Osteoblast (primary cell): ENCODE measurements around the gene DOLK. TPM values are rescaled to one million over a fixed set of nuclear protein-coding genes. Genes with fewer than 3 reads are reported as not detected.

Experiments
- DNase-seq: peaks from one replicate; pipeline ENCODE4 v3.0.0; 2011; ENCODE audit warnings: low spot score, mixed read lengths; ENCODE audit not compliant: insufficient read length; ENCODE audit errors: missing footprints
- H2AFZ ChIP-seq: 2 replicates; pipeline ENCODE4 v1.6.0; 2011; ENCODE audit warnings: mild to moderate bottlenecking, low read length
- H3K27ac ChIP-seq: 2 replicates; pipeline ENCODE4 v1.5.1; 2011; ENCODE audit warnings: mild to moderate bottlenecking, low read depth, low read length, moderate library complexity
- H3K27me3 ChIP-seq: 2 replicates; pipeline ENCODE4 v1.6.0; 2012; ENCODE audit warnings: mild to moderate bottlenecking, control low read depth, inconsistent platforms, low read length, moderate library complexity; ENCODE audit not compliant: insufficient read depth
- H3K36me3 ChIP-seq: 2 replicates; pipeline ENCODE4 v1.5.1; 2011; ENCODE audit warnings: mild to moderate bottlenecking, low read length, control low read depth, moderate library complexity; ENCODE audit not compliant: insufficient read depth
- H3K4me1 ChIP-seq: 2 replicates; pipeline ENCODE4 v1.5.1; 2011; ENCODE audit warnings: mild to moderate bottlenecking, low read length, control low read depth, moderate library complexity; ENCODE audit not compliant: insufficient read depth
- H3K4me2 ChIP-seq: 2 replicates; pipeline ENCODE4 v1.6.0; 2011; ENCODE audit warnings: mild to moderate bottlenecking, low read length; ENCODE audit not compliant: insufficient read depth
- H3K4me3 ChIP-seq: fragments of 200-600 bp; sonication (generic); 3 replicates; pipeline ENCODE4 v1.5.1; 2012; ENCODE audit warnings: mild to moderate bottlenecking, low read length, inconsistent platforms; ENCODE audit not compliant: insufficient read depth
- H3K79me2 ChIP-seq: 2 replicates; pipeline ENCODE4 v1.6.0; 2012; ENCODE audit warnings: mild to moderate bottlenecking, low read length, control low read depth, inconsistent platforms; ENCODE audit not compliant: insufficient read depth
- H3K9me3 ChIP-seq: 2 replicates; pipeline ENCODE4 v1.5.1; 2011; ENCODE audit warnings: low read depth, low read length, control low read depth
- H4K20me1 ChIP-seq: 2 replicates; pipeline ENCODE4 v1.6.0; 2012; ENCODE audit warnings: mild to moderate bottlenecking, low read length, control low read depth; ENCODE audit not compliant: insufficient read depth
- total RNA-seq: library from RNA; depleted of rRNA; stranded (reverse); fragments of >200 nt; gene quantifications from 2 replicates; pipeline ENCODE4 v1.2.3, GENCODE V29; 2012
- TF ChIP-seq, protein P1 (sequence below): IDR thresholded peaks from 2 replicates; pipeline ENCODE4 v1.5.1; 2011; ENCODE audit warnings: mild to moderate bottlenecking, low read depth, low read length, moderate library complexity; ENCODE audit errors: extremely low read depth

DOLK gene
- total RNA-seq, 1 donor = 28.6 TPM

- Histone ChIP-seq H3K36me3 (peaks cover 11% of the 10 kb centered on the region), H3K27ac (no peak overlapping the region), H3K4me3 (peak overlapping the region; percentile 63), H3K4me1 (peaks cover 13% of the 10 kb centered on the region), H3K79me2 (peaks cover 2% of the 10 kb centered on the region), H4K20me1 (no peaks in the 10 kb centered on the region), H2AFZ (peak overlapping the region; percentile 35), H3K27me3 (no peaks in the 10 kb centered on the region), H3K9me3 (no peaks in the 10 kb centered on the region), H3K4me2 (peak overlapping the region; percentile 55)
- TF ChIP-seq, protein P1, sequence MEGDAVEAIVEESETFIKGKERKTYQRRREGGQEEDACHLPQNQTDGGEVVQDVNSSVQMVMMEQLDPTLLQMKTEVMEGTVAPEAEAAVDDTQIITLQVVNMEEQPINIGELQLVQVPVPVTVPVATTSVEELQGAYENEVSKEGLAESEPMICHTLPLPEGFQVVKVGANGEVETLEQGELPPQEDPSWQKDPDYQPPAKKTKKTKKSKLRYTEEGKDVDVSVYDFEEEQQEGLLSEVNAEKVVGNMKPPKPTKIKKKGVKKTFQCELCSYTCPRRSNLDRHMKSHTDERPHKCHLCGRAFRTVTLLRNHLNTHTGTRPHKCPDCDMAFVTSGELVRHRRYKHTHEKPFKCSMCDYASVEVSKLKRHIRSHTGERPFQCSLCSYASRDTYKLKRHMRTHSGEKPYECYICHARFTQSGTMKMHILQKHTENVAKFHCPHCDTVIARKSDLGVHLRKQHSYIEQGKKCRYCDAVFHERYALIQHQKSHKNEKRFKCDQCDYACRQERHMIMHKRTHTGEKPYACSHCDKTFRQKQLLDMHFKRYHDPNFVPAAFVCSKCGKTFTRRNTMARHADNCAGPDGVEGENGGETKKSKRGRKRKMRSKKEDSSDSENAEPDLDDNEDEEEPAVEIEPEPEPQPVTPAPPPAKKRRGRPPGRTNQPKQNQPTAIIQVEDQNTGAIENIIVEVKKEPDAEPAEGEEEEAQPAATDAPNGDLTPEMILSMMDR = no peak
- DNase-seq = peak; percentile 92
Observed at GRCh38 chr9:128921881-128922763, 25.3 kb downstream of the DOLK start.

DNA sequence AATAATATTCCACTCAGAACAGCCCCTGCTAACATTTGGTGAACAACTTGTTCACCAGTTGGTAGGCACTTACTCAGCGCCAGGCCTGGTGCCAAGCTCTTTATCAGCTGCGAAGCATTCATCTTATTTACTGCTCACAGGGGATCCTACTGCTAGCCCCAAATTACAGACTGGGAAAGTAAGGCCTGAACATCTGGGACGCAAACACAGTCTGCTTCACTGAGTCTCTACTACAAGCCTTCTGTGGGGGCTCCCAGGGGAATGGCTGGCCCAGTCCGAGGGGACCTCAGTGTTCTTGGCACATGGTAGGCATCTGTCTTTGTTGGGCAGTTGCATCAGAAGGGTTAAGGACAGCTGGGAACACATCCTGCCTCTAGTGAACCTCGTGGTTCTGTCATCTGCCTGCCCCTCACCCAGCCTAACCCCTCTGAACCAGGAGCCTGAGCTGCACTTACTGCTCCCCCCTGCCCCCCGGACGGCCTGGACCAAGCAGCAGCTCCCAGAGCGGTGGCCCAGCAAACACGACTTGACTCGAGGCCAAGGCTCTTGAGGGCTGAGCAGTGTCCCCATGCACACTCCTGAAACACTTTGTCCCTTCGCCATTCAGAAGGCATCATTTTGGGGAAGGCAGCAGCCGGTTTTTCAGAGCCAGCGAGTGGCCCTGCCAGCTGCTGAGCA lies 26.9 kb downstream of the DOLK start, which contains the start of gene PHYHD1:
Gene PHYHD1 (plus strand): TSS at position 602 of the 678 bp plus-strand sequence. CDS start 1,342 bp downstream, outside the sequence.
- H2AFZ ChIP-seq = peak within 1 kb of the TSS; percentile 35
- H3K4me2 ChIP-seq = peak within 1 kb of the TSS; percentile 55

GRCh38 chr9:128919402-128920089 lies 27.9 kb downstream of the DOLK start:
- H3K4me1 ChIP-seq = peaks cover 21% of the 10 kb centered on the region
- no peak overlapping the region for H2AFZ ChIP-seq
- H3K27ac ChIP-seq = no peak overlapping the region

More for the DNA sequence above, 26.9 kb downstream of the DOLK start, which contains the start of gene PHYHD1:
- Histone ChIP-seq H4K20me1 (no peaks in the 10 kb centered on the region), H3K27ac (no peak within 1 kb of the TSS), H3K36me3 (peaks cover 21% of the 10 kb centered on the region), H3K27me3 (no peaks in the 10 kb centered on the region), H3K9me3 (no peaks in the 10 kb centered on the region), H3K79me2 (peaks cover 9% of the 10 kb centered on the region), H3K4me1 (peaks cover 21% of the 10 kb centered on the region), H3K4me3 (no peak within 1 kb of the TSS)
- TF ChIP-seq, protein P1 = no peak
- peak; percentile 96 for DNase-seq

More at GRCh38 chr9:128919402-128920089, 27.9 kb downstream of the DOLK start:
- peaks cover 27% of the 10 kb centered on the region for H3K36me3 ChIP-seq
- H3K4me3 ChIP-seq = no peak overlapping the region
- no peak overlapping the region for H3K4me2 ChIP-seq
- H3K79me2 ChIP-seq = peaks cover 15% of the 10 kb centered on the region
- H3K27me3 ChIP-seq = no peaks in the 10 kb centered on the region
- H3K9me3 ChIP-seq = no peaks in the 10 kb centered on the region
- DNase-seq = peak; percentile 58
- TF ChIP-seq, protein P1 = no peak
- no peaks in the 10 kb centered on the region for H4K20me1 ChIP-seq
